Femur (tissue), 1 donor: ENCODE data around the gene B4GALNT4.
"Not testable (repeated sequence)": the region's sequence is repeated elsewhere in the genome, so short reads cannot be mapped to it uniquely, and the experiment has no call there.

ENCODE experiments used
- DNase-seq: peaks from one replicate; pipeline ENCODE4 v3.0.0-alpha.2; 2017

B4GALNT4 gene

DNA sequence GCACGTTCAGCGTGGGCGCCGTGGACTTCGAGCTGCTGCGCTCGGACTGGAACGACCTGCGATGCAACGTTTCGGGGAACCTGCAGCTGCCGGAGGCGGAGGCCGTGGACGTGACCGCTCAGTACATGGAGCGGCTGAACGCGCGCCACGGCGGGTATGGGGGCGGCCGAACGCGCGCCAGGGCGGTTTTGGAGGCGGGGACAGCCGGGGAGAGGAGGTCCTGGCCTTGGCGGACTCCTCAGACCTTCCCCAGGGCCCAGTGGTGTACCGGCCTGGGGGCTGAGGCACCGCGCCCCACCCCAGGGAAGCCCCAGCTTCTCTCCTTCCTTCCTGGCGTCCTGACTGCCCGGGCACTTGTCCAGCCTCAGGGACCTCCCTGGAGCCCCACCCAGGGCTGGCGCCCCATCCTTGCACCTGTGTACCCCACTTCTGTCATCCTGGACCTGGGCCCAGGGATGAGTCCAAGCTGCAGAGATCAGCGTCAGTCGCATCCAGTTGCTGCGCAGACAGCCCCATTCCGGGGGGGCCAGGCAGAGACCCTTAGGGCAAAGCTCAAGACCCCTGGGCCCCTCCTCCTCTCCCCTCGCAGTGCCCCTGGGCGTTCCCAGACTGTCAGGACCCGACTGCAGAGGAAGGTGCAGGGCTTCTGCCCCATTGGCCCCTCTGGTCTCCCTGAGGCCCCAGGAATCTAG is 8.0 kb downstream of the B4GALNT4 start:
- no peak for DNase-seq

DNA sequence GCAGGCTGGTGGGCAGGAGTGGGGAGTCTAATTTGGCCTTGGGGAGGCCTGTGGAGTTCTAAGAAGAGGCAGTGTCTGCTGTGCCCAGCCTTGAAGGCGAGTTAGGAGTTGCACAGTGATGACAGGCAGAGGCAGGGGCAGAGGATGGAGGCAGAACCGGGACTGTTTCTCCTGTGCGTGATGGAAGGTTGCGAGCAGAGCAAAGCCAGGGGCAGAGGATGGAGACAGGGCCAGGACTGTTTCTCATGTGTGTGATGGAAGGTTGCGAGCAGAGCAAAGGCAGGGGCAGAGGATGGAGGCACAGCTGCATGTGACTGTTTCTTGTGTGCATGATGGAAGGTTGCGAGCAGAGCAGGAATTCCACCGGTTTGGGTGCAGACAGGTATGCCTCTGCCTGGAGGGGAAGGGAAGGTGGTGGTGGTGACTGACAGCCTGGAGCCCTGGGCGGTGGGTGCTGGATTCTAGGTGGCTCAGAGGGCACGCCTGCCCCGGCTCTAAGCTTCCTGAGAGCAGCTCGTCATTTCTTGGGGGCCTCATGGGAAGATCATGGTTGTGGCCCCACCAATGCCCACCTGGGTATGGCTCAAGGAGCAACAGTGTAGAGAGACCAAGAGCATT is 8.7 kb downstream of the B4GALNT4 start:
- no peak for DNase-seq

GRCh38 chr11:379205-380094 is 10.2 kb downstream of the B4GALNT4 start:
- DNase-seq, result no peak

- no peak for DNase-seq
Measured at GRCh38 chr11:380095-380480, 10.8 kb downstream of the B4GALNT4 start.

DNA sequence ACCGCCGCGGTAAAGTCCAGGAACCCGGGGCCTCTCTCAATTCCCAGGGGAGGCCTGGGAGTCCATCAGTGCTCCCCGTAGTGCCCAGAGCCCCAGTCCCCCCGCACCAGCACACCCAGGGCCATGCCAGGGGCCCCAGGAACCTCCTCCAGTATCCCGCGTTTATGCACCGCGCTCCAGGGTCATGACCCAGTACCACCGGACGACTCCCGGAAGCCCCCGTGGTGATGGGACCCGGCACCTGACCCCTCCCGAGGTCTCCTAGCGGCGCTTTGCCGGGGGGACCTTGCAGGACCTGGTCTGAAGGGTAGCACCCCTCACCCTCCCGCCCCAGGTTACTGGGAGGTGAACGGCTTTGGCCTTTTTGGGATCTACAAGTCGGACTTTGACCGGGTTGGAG is 11.2 kb downstream of the B4GALNT4 start:
- DNase-seq, result no peak

- no peak for DNase-seq
Measured at GRCh38 chr11:380996-381395, 11.7 kb downstream of the B4GALNT4 start.

DNA sequence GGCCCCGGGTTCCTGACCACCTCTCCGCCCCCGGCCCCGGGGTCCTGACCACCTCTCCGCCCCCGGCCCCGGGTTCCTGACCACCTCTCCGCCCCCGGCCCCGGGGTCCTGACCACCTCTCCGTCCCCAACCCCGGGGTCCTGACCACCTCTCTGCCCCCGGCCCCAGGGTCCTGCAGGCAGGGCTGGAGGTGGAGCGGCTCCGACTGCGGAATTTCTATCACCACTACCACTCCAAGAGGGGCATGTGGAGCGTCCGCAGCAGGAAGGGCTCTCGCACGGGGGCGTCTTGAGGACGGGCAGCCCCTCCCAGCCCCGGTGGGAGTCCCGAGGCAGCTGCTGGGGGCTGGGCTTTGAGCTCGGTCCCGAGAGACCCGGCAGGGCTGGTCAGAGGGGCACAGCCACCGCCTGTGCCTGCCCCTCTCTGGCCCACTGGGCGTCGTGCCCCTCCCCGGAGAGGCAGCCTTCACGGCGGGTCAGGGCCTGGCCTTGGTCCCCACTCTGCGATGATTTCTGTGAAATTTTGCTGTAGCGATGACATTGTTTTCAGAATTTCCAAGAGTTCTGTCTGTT is 12.3 kb downstream of the B4GALNT4 start:
- no peak for DNase-seq

DNA sequence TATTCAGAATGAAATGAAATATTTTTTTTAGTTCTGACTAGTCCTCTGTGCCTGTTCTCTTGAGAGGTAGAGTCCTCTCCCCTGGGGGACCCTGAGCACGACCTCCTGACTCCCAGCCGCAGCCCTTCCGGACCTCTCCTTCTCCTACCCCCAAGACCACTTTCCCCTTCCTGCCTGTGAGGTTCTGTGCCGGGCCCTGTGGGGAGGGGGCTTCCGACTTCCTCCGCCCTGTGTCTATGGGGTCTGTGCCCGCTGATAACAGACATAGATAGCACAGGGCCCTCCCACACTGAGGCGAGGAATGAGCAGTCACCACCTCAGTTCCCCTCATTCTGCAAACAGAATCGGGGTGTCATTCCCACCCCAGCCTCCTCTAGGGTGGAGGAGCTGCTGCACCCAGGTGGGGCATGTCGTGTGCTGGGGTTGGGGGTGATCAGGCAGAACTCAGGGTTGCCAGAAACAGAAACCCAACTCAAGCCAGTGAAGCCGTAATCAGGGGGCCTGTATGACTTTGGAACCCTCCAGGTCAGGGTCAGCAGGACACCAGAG is 12.9 kb downstream of the B4GALNT4 start:
- DNase-seq, result no peak

GRCh38 chr11:383431-383830 is 14.1 kb downstream of the B4GALNT4 start:
- DNase-seq, result no peak

DNA sequence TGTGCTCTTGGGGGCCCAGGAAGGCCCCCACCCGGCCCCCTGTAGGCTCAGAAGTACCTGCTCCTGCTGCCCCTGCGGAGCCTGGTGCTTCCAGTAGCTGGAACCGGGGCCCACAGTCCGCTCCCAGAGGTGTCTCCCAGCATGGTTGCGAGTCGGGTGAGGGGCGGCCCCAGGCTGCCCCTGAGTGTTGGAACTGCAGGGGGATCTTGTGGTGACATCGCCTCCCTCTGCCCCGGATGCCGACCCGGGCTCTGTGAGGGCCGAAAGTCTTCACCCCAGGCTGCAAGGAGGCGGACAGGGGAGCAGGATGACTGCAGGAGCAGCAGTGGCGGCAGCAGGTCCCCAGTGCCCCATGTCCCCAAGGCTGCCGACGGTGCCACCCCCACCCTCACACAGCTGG is 15.2 kb downstream of the B4GALNT4 start:
- DNase-seq, result no peak

DNA sequence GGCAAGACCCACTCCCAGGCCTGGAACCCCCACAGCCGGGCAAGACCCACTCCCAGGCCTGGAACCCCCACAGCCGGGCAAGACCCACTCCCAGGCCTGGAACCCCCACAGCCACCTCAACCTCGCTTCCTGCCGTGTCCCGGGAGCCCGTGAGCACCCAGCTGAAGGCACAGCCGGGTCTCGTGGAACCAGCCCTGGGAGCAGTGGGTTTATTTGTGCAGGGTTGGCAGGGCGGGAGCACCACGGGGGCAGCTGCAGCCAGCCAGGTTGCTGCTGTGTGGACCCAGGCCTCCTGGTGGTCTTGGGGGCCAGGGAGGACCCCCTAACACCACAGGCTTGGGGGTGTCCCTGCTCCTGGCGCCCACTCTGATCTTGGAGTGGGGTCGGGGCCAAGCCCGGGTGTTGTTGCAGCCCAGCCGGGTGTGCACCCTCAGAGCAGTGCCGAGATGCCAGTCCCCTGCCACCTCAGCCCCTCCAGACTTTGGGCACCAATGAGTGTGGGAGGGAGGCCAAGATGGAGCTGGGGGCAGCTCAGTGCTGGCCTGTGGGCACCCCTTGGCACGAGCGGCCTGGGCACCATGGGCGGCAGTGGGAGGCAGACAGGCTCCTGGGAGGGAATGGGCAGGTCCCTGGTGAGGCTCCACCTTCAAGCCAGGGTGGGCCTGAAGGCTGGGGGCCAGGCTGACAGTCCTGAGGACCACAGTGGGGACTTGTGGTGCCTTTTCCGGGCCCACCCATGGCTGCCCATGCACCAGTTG is 16.5 kb downstream of the B4GALNT4 start:
- DNase-seq, result no peak

DNA sequence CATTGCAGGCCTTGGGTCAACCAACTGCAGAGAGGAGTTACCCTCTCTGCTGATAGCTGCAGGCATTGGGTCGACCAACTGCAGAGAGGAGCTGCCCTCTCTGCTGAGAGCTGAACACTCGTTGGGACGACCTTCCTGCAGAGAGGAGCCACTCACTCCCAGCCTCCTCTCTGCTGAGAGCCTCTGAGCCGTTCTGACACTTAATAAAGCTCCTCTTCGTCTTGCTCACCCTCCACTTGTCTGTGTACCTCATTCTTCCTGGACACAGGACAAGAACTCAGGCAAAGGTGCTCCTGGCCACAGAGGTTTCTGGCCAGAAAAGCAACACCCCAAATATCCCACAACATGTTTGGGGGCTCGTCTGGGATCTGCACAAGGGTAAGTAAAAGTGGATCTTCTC is 17.2 kb downstream of the B4GALNT4 start:
- DNase-seq, result no peak

DNA sequence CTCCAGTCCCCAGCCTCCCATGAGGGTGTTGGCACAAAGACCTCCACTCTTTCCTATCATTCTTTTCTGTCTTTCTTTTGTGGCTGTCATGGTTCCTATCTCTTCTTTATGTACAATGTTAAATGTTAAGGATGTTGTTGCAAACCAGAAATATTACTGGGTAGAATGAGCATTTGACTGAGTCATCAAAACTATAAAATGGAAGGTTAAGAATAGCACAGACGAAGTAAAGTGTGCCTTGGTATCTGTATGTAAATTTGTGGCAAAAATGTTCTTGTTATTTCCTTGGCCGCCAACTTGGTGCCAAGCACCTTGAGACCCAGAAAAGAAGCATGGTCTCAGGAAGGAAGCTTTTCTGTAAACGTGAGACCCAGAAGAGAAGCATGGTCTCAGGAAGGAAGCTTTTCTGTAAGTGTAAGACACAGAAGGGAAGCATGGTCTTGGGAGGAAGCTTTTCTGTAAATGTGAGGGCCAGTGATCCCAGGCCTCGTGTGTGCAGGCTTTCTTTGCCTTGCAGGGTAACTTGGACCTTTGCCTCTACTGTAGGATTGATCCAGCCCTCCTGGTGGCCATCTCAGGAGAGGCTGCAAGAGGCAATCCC is 18.0 kb downstream of the B4GALNT4 start:
- DNase-seq, result no peak

- DNase-seq, result not testable (repeated sequence)
Measured at GRCh38 chr11:389369-389768, 20.1 kb downstream of the B4GALNT4 start.

- DNase-seq, result no peak
Measured at GRCh38 chr11:390175-390574, 20.9 kb downstream of the B4GALNT4 start.

- no peak for DNase-seq
Measured at GRCh38 chr11:391117-392017, 22.1 kb downstream of the B4GALNT4 start.

- no peak for DNase-seq
Measured at GRCh38 chr11:392102-392777, 22.9 kb downstream of the B4GALNT4 start.

- DNase-seq, result no peak
Measured at GRCh38 chr11:393219-394033, 24.1 kb downstream of the B4GALNT4 start.
